Body of pancreas (tissue), 4 donors: ENCODE results near the gene ITIH4. TPM values are rescaled to one million over a fixed set of nuclear protein-coding genes. Genes with fewer than 3 reads are reported as not detected.
A peak's percentile ranks its signal among the peaks of the same experiment; 100 is the strongest.

Experiments used
- ATAC-seq: fragments of 150-250 bp; one replicate; pipeline ENCODE4 v1.9.1; 2016
- DNase-seq, 4 donors: peaks; one replicate each; pipeline ENCODE4 v3.0.0-alpha.2; 2019
- H3K27ac ChIP-seq, 4 donors: fragments of 200-600 bp; sonication (generic); 1 replicate in 3 of 4; 2 replicates in 1 of 4; pipeline versions ENCODE4 v1.5.1 to v1.6.1; 2016 to 2019; ENCODE audit warnings: mild to moderate bottlenecking in 1 of 4, mixed read lengths in 1 of 4, moderate library complexity in 1 of 4
- H3K27me3 ChIP-seq, 2 donors: fragments of 200-600 bp; sonication (generic); one replicate each; pipeline ENCODE4 v1.6.0; 2016; ENCODE audit warnings: mild to moderate bottlenecking in 1 of 2
- H3K36me3 ChIP-seq, 2 donors: fragments of 200-600 bp; sonication (generic); replicated peaks in 1 of 2; 2 replicates each; pipeline ENCODE4 v1.5.1; 2016; ENCODE audit warnings: low read depth in 2 of 2; ENCODE audit not compliant: insufficient read depth in 1 of 2
- H3K4me1 ChIP-seq: fragments of 200-600 bp; sonication (generic); one replicate; pipeline ENCODE4 v1.6.0; 2016
- H3K4me3 ChIP-seq, 2 donors: fragments of 200-600 bp; sonication (generic); 1 replicate in 1 of 2; 2 replicates in 1 of 2; pipeline ENCODE4 v1.5.1; 2016 to 2019
- H3K9me3 ChIP-seq, 3 donors: fragments of 200-600 bp; sonication (generic); 1 replicate in 2 of 3; 2 replicates in 1 of 3; pipeline ENCODE4 v1.5.1; 2016
- CTCF ChIP-seq, 7 experiments: fragments of 450-650 bp in 4 of 7; fragments of 200-600 bp in 3 of 7; sonication (generic) in 3 of 7; IDR thresholded peaks; one replicate each; pipeline ENCODE4 v1.5.1; 2016 to 2019; ENCODE audit warnings: antibody characterized with exemption in 7 of 7
- POLR2A ChIP-seq, 3 donors: fragments of 450-650 bp; IDR thresholded peaks; one replicate each; pipeline ENCODE4 v1.6.1; 2016; ENCODE audit warnings: antibody characterized with exemption in 3 of 3, mild to moderate bottlenecking in 2 of 3
- WGBS, 2 donors: methylation state at CpG; one replicate each; pipeline ENCODE4 v1.1.5; 2017; 5-methylcytosine and 5-hydroxymethylcytosine counted together
- intact Hi-C: fragments of 100-400 bp; cut with DNase I; formaldehyde crosslinking; loops from one replicate; pipeline ENCODE4 v1.15.1; 2023
- total RNA-seq, 2 donors: library from RNA; depleted of rRNA; stranded (reverse); fragments of >200 nt; gene quantifications; one replicate each; pipeline ENCODE4 v1.1.0, GENCODE V29; 2016

ITIH4 gene
- total RNA-seq, 2 donors from 2014 or later, result 60.7 to 86.7 TPM

- Histone ChIP-seq H3K27me3 (no peaks in the 10 kb centered on the region), H3K4me3 (no peak overlapping the region), H3K4me1 (peaks cover 16% of the 10 kb centered on the region), H3K9me3 (no peaks in the 10 kb centered on the region), H3K36me3 (no peaks in the 10 kb centered on the region), H3K27ac (peak overlapping the region in 2 of 4 donors; percentile 49 to 55)
- DNase-seq, result no peak
- ATAC-seq, result no peak
- intact Hi-C loops, result no loop called here
- WGBS, 2 donors, result 52 to 57% methylated on average over 8 of the region's 8 CpGs
- no peak for TF ChIP-seq CTCF (IDR thresholded peaks at IDR 0.05)
- TF ChIP-seq POLR2A (IDR thresholded peaks at IDR 0.05), result no peak
Observed at GRCh38 chr3:52775877-52776276, 54.6 kb downstream of the ITIH4 start.

GRCh38 chr3:52774901-52775864 is 55.3 kb downstream of the ITIH4 start:
- 44 to 57% methylated on average over 4 to 6 of the region's 6 CpGs for WGBS, 2 donors
- DNase-seq, result peak; percentile 48 to 66 (median 62)
- Histone ChIP-seq H3K27me3 (no peaks in the 10 kb centered on the region), H3K9me3 (no peaks in the 10 kb centered on the region), H3K4me1 (peaks cover 16% of the 10 kb centered on the region), H3K27ac (peak overlapping the region in 2 of 4 donors; percentile 49 to 55), H3K36me3 (no peaks in the 10 kb centered on the region), H3K4me3 (no peak overlapping the region)
- TF ChIP-seq CTCF (IDR thresholded peaks at IDR 0.05) (no peak), POLR2A (IDR thresholded peaks at IDR 0.05) (no peak)
- no peak for ATAC-seq
- intact Hi-C loops, result no loop called here

GRCh38 chr3:52774066-52774713 is 56.3 kb downstream of the ITIH4 start:
- H3K27me3 ChIP-seq, result no peaks in the 10 kb centered on the region
- H3K36me3 ChIP-seq, result no peaks in the 10 kb centered on the region
- no peak overlapping the region for H3K4me3 ChIP-seq
- intact Hi-C loops, result no loop called here
- TF ChIP-seq CTCF (IDR thresholded peaks at IDR 0.05), result no peak
- no peak for TF ChIP-seq POLR2A (IDR thresholded peaks at IDR 0.05)
- no peaks in the 10 kb centered on the region for H3K9me3 ChIP-seq
- H3K27ac ChIP-seq, result no peak overlapping the region
- no peak for ATAC-seq
- 77 to 84% methylated on average over 7 to 8 of the region's 8 CpGs for WGBS, 2 donors
- H3K4me1 ChIP-seq, result peaks cover 25% of the 10 kb centered on the region
- DNase-seq, result no peak

- ATAC-seq, result no peak
- no peak overlapping the region for H3K4me3 ChIP-seq
- no peak for TF ChIP-seq CTCF (IDR thresholded peaks at IDR 0.05)
- TF ChIP-seq POLR2A (IDR thresholded peaks at IDR 0.05), result no peak
- H3K4me1 ChIP-seq, result peaks cover 27% of the 10 kb centered on the region
- DNase-seq, result no peak
- no peaks in the 10 kb centered on the region for H3K27me3 ChIP-seq
- WGBS, 2 donors, result 87 to 89% methylated on average over 13 of the region's 13 CpGs
- intact Hi-C loops, result no loop called here
- no peaks in the 10 kb centered on the region for H3K9me3 ChIP-seq
- H3K36me3 ChIP-seq, result no peaks in the 10 kb centered on the region
- H3K27ac ChIP-seq, result no peak overlapping the region
Observed at GRCh38 chr3:52773361-52774065, 57.0 kb downstream of the ITIH4 start.
